OCI-LY1 (cell line): ENCODE results near the gene DDX1.
"Not testable (repeated sequence)": the region's sequence is repeated elsewhere in the genome, so short reads cannot be mapped to it uniquely, and the experiment has no call there.

Experiments used
- H2AFZ ChIP-seq: fragments of 200-600 bp; sonication (generic), shearing (Covaris generic); 2 replicates; pipeline ENCODE4 v1.6.0; 2014; ENCODE audit warnings: antibody characterized with exemption, mild to moderate bottlenecking, low read length
- H3F3A ChIP-seq: fragments of 200-600 bp; sonication (generic), shearing (Covaris generic); 2 replicates; pipeline ENCODE4 v1.6.0; 2014; ENCODE audit warnings: mild to moderate bottlenecking, antibody characterized with exemption, low read length, moderate library complexity; ENCODE audit not compliant: insufficient read depth
- H3K27ac ChIP-seq: fragments of 200-600 bp; sonication (generic); 2 replicates; pipeline ENCODE4 v1.5.1; 2014; ENCODE audit warnings: low read length, mixed run types, mild to moderate bottlenecking, low read depth; ENCODE audit not compliant: poor library complexity, severe bottlenecking
- H3K27me3 ChIP-seq: fragments of 200-600 bp; sonication (generic); 2 replicates; pipeline ENCODE4 v1.6.0; 2014; ENCODE audit warnings: antibody characterized with exemption, mild to moderate bottlenecking, low read length, moderate library complexity; ENCODE audit not compliant: insufficient read depth
- H3K36me3 ChIP-seq: fragments of 200-600 bp; sonication (generic); 2 replicates; pipeline ENCODE4 v1.6.1; 2014; ENCODE audit warnings: mild to moderate bottlenecking, antibody characterized with exemption, low read length, moderate library complexity, mixed read lengths; ENCODE audit not compliant: insufficient read depth
- H3K4me1 ChIP-seq: fragments of 200-600 bp; sonication (generic); 2 replicates; pipeline ENCODE4 v1.5.1; 2014; ENCODE audit warnings: mild to moderate bottlenecking, low read length, moderate library complexity; ENCODE audit not compliant: insufficient read depth, severe bottlenecking
- H3K4me2 ChIP-seq: fragments of 200-600 bp; sonication (generic), shearing (Covaris generic); 2 replicates; pipeline ENCODE4 v1.6.1; 2014; ENCODE audit warnings: low read length
- H3K4me3 ChIP-seq: fragments of 200-600 bp; sonication (generic); 2 replicates; pipeline ENCODE4 v1.5.1; 2014; ENCODE audit warnings: low read length, low read depth, mild to moderate bottlenecking, mixed read lengths; ENCODE audit not compliant: poor library complexity, severe bottlenecking
- H3K79me2 ChIP-seq: fragments of 200-600 bp; shearing (Covaris generic); 2 replicates; pipeline ENCODE4 v1.6.1; 2016; ENCODE audit warnings: mixed run types, low read length, mixed read lengths; ENCODE audit not compliant: insufficient read depth
- H3K9ac ChIP-seq: fragments of 200-600 bp; sonication (generic), shearing (Covaris generic); 2 replicates; pipeline ENCODE4 v1.6.1; 2014; ENCODE audit warnings: mild to moderate bottlenecking, low read length, mixed read lengths
- H3K9me2 ChIP-seq: fragments of 200-600 bp; sonication (generic), shearing (Covaris generic); 2 replicates; pipeline ENCODE4 v1.6.1; 2014; ENCODE audit warnings: low read depth, mild to moderate bottlenecking, low read length, mixed read lengths
- H3K9me3 ChIP-seq: fragments of 200-600 bp; shearing (Covaris generic); 2 replicates; pipeline ENCODE4 v1.6.1; 2014; ENCODE audit warnings: low read length, mixed read lengths
- H4K20me1 ChIP-seq: fragments of 200-600 bp; sonication (generic), shearing (Covaris generic); 2 replicates; pipeline ENCODE4 v1.6.0; 2016; ENCODE audit warnings: mild to moderate bottlenecking, low read length; ENCODE audit not compliant: insufficient read depth
- EZH2 ChIP-seq: fragments of 200-600 bp; sonication (generic), shearing (Covaris generic); IDR thresholded peaks from 2 replicates; pipeline ENCODE4 v1.8.0; 2017; ENCODE audit warnings: borderline replicate concordance, mixed run types, mild to moderate bottlenecking, antibody characterized with exemption, low read length, moderate library complexity, mixed read lengths
- TF ChIP-seq, protein P1 (sequence below): fragments of 200-600 bp; sonication (generic), shearing (Covaris generic); IDR thresholded peaks from 2 replicates; pipeline ENCODE4 v1.5.1; 2017; ENCODE audit warnings: mild to moderate bottlenecking, antibody characterized with exemption, low read length, moderate library complexity, mixed read lengths

The DDX1 gene

DNA sequence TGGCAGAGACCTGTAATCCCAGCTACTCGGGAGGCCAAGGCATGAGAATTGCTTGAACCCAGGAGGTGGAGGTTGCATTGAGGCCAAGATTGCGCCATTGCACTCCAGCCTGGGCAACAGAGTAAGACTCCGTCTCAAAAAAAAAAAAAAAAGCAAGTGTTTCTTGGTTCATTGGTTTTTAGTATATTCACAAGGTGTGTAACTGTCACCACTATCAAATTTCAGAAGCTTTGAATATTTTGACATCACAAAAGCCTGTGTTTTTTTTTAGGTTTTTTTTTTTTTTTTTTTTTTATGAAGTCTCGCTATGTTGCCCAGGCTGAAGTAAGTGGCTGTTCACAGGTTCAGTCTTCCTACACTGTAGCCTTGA is 16.7 kb downstream of the DDX1 start:
- Histone ChIP-seq H3K4me2 (no peak overlapping the region), H3K27ac (no peak overlapping the region), H3K9ac (no peak overlapping the region), H3F3A (no peaks in the 10 kb centered on the region), H3K79me2 (no peaks in the 10 kb centered on the region), H2AFZ (no peak overlapping the region), H4K20me1 (no peaks in the 10 kb centered on the region), H3K4me3 (no peak overlapping the region), H3K4me1 (no peaks in the 10 kb centered on the region), H3K36me3 (peaks cover 75% of the 10 kb centered on the region), H3K9me3 (no peaks in the 10 kb centered on the region), H3K27me3 (no peaks in the 10 kb centered on the region), H3K9me2 (no peaks in the 10 kb centered on the region)
- TF ChIP-seq, protein P1, sequence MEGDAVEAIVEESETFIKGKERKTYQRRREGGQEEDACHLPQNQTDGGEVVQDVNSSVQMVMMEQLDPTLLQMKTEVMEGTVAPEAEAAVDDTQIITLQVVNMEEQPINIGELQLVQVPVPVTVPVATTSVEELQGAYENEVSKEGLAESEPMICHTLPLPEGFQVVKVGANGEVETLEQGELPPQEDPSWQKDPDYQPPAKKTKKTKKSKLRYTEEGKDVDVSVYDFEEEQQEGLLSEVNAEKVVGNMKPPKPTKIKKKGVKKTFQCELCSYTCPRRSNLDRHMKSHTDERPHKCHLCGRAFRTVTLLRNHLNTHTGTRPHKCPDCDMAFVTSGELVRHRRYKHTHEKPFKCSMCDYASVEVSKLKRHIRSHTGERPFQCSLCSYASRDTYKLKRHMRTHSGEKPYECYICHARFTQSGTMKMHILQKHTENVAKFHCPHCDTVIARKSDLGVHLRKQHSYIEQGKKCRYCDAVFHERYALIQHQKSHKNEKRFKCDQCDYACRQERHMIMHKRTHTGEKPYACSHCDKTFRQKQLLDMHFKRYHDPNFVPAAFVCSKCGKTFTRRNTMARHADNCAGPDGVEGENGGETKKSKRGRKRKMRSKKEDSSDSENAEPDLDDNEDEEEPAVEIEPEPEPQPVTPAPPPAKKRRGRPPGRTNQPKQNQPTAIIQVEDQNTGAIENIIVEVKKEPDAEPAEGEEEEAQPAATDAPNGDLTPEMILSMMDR, result no peak
- TF ChIP-seq EZH2, result no peak

DNA sequence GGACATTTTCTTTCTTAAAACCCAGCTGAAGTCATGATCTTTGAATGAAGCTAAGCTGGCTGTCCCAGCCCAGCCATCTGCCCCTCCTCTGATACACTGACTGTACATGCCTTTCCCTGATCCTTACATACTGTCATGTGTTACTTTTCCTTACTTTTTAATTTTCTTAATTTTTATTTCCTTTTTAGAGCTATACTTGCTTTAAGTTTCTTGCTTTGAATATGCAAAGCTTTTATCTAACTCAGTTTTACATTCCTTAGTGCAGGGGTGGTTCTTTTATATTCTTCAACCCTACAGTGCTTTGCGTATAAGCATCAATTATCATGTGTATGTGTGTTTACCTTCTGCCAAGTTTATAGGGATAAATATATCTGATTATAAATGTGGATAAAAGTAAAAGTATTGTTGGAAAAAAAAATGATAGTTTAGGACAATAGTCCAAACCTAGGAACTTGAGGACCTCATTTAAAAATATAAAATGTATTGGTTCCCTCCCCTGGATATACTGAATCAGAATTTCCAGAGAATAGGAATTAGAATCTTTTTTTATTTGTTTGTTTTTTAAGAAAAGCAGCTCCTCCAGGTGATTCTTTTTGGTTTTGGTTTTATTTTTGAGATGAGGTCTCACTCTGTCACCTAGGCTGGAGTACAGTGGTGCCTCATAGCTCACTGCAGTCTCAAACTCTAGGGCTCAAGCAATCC is 17.8 kb downstream of the DDX1 start:
- Histone ChIP-seq H3K4me3 (no peak overlapping the region), H3K9ac (no peak overlapping the region), H3K9me3 (no peaks in the 10 kb centered on the region), H3K4me2 (no peak overlapping the region), H3K27ac (no peak overlapping the region), H3F3A (no peaks in the 10 kb centered on the region), H3K79me2 (no peaks in the 10 kb centered on the region), H2AFZ (no peak overlapping the region), H4K20me1 (no peaks in the 10 kb centered on the region), H3K9me2 (no peaks in the 10 kb centered on the region), H3K36me3 (peaks cover 73% of the 10 kb centered on the region), H3K27me3 (no peaks in the 10 kb centered on the region), H3K4me1 (no peaks in the 10 kb centered on the region)
- no peak for TF ChIP-seq EZH2
- TF ChIP-seq, protein P1, result no peak

DNA sequence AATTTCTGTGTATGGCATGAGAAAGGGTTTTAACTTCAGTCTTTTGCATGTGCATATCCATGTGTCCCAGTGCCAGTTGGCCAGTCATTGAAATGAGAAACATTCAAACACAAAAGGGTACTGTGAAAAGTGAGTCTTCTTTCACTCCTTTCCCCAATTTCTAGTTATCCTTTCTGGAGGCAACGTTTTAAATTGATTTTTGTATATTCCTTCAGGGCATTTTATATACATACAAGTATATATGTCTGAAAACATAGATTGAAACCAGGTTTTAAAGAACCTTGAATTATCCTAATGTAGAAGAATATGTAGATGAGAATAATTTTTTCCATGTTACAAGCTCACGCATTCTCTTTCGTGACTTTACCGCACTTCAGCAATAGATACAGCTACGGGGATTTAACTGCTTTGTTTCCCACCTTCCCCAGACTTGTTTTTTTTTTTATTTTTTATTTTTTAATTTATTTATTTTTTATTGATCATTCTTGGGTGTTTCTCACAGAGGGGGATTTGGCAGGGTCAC is 18.8 kb downstream of the DDX1 start:
- Histone ChIP-seq H3K4me3 (no peak overlapping the region), H3F3A (no peaks in the 10 kb centered on the region), H3K9ac (no peak overlapping the region), H3K27ac (no peak overlapping the region), H3K27me3 (no peaks in the 10 kb centered on the region), H4K20me1 (no peaks in the 10 kb centered on the region), H3K36me3 (peaks cover 63% of the 10 kb centered on the region), H3K4me1 (no peaks in the 10 kb centered on the region), H2AFZ (no peak overlapping the region), H3K9me2 (no peaks in the 10 kb centered on the region), H3K4me2 (no peak overlapping the region), H3K79me2 (no peaks in the 10 kb centered on the region), H3K9me3 (no peaks in the 10 kb centered on the region)
- TF ChIP-seq EZH2, result no peak
- TF ChIP-seq, protein P1, result no peak

DNA sequence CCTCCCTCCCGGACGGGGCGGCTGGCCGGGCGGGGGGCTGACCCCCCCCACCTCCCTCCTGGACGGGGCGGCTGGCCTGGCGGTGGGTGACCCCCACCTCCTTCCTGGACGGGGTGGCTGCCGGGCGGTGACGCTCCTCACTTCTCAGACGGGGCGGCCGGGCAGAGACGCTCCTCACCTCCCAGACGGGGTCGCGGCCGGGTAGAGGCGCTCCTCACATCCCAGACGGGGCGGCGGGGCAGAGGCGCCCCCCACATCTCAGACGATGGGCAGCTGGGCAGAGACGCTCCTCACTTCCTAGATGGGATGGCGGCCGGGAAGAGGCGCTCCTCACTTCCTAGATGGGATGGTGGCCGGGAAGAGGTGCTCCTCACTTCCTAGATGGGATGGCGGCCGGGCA is 20.4 kb downstream of the DDX1 start:
- H4K20me1 ChIP-seq, H3K4me1 ChIP-seq, H3K9me2 ChIP-seq, H3K4me3 ChIP-seq, H3K79me2 ChIP-seq, H3F3A ChIP-seq, H3K9me3 ChIP-seq, H3K27me3 ChIP-seq, H2AFZ ChIP-seq, H3K27ac ChIP-seq, H3K4me2 ChIP-seq, H3K9ac ChIP-seq: not testable (repeated sequence)
- peaks cover 57% of the 10 kb centered on the region for H3K36me3 ChIP-seq
